Transverse colon (tissue), 4 donors: Measurements from ENCODE around the gene PRRT3.

ENCODE experiments used
- CTCF ChIP-seq, 5 experiments: fragments of 200-600 bp in 3 of 5; fragments of 450-650 bp in 2 of 5; sonication (generic) in 3 of 5; IDR thresholded peaks; 1 replicate in 2 of 5; 2 replicates in 3 of 5; pipeline ENCODE4 v1.5.1; 2016 to 2017; ENCODE audit warnings: antibody characterized with exemption in 5 of 5, inconsistent platforms in 3 of 5, mild to moderate bottlenecking in 2 of 5, moderate library complexity in 1 of 5
- EP300 ChIP-seq: sonication (generic); formaldehyde crosslinking; IDR thresholded peaks from one replicate; pipeline ENCODE4 v1.6.1; 2017; ENCODE audit warnings: antibody characterized with exemption, low read depth
- POLR2A ChIP-seq: fragments of 450-650 bp; IDR thresholded peaks from one replicate; pipeline ENCODE4 v1.6.1; 2016; ENCODE audit warnings: antibody characterized with exemption, mild to moderate bottlenecking, moderate library complexity
- POLR2AphosphoS5 ChIP-seq, 3 donors: sonication (generic); formaldehyde crosslinking; IDR thresholded peaks; one replicate each; pipeline ENCODE4 v1.6.1; 2016; ENCODE audit warnings: antibody characterized with exemption in 3 of 3

- no peak for TF ChIP-seq CTCF (IDR thresholded peaks at IDR 0.05)
- no peak for TF ChIP-seq EP300
- TF ChIP-seq POLR2AphosphoS5 (IDR thresholded peaks at IDR 0.05): no peak
- no peak for TF ChIP-seq POLR2A
These were observed 35.9 kb downstream of the PRRT3 start for GRCh38 chr3:9916346-9916733.
